Spleen (tissue), 11 donors: Measurements from ENCODE around the gene MTX1. TPM values are rescaled to one million over a fixed set of nuclear protein-coding genes. Genes with fewer than 3 reads are reported as not detected.

Experiments
- DNase-seq: peaks from one replicate; pipeline ENCODE4 v3.0.0-alpha.2; 2020
- H3K27ac ChIP-seq, 8 donors: fragments of 200-600 bp; sonication (generic) in 7 of 8; 1 replicate in 4 of 8; 2 replicates in 4 of 8; pipeline versions ENCODE4 v1.5.0 to v1.8.0; 2016 to 2021; ENCODE audit warnings: inconsistent platforms in 4 of 8, mild to moderate bottlenecking in 4 of 8, moderate library complexity in 1 of 8
- H3K27me3 ChIP-seq, 7 donors: fragments of 200-600 bp; sonication (generic) in 6 of 7; replicated peaks in 1 of 7; 1 replicate in 4 of 7; 2 replicates in 3 of 7; pipeline versions ENCODE4 v1.5.0 to v1.8.0; 2016 to 2021; ENCODE audit warnings: inconsistent platforms in 3 of 7, mild to moderate bottlenecking in 1 of 7
- H3K36me3 ChIP-seq, 6 donors: fragments of 200-600 bp; sonication (generic) in 5 of 6; 1 replicate in 4 of 6; 2 replicates in 2 of 6; pipeline versions ENCODE4 v1.5.0 to v1.8.0; 2016 to 2021; ENCODE audit warnings: inconsistent platforms in 2 of 6
- H3K4me1 ChIP-seq, 6 donors: fragments of 200-600 bp; sonication (generic) in 5 of 6; 1 replicate in 3 of 6; 2 replicates in 3 of 6; pipeline versions ENCODE4 v1.5.0 to v1.8.0; 2016 to 2021; ENCODE audit warnings: inconsistent platforms in 3 of 6
- H3K4me3 ChIP-seq, 8 donors: fragments of 200-600 bp; sonication (generic) in 7 of 8; 1 replicate in 4 of 8; 2 replicates in 4 of 8; pipeline versions ENCODE4 v1.5.0 to v1.8.0; 2016 to 2021; ENCODE audit warnings: inconsistent platforms in 4 of 8, mild to moderate bottlenecking in 4 of 8, moderate library complexity in 2 of 8
- H3K9me3 ChIP-seq, 8 donors: fragments of 200-600 bp; sonication (generic) in 7 of 8; 1 replicate in 4 of 8; 2 replicates in 4 of 8; pipeline versions ENCODE4 v1.5.0 to v1.8.0; 2016 to 2021; ENCODE audit warnings: inconsistent platforms in 4 of 8
- CTCF ChIP-seq, 11 experiments: fragments of 200-600 bp in 7 of 11; fragments of 450-650 bp in 4 of 11; sonication (generic) in 4 of 11; IDR thresholded peaks in 8 of 11; conservative IDR thresholded peaks in 3 of 11; 1 replicate in 7 of 11; 2 replicates in 4 of 11; pipeline versions ENCODE4 v1.4.0 to v1.8.0; 2016 to 2021; ENCODE audit warnings: antibody characterized with exemption in 11 of 11, inconsistent platforms in 4 of 11, mild to moderate bottlenecking in 1 of 11
- POLR2A ChIP-seq, 3 donors: fragments of 450-650 bp; IDR thresholded peaks; one replicate each; pipeline ENCODE4 v1.5.1; 2017; ENCODE audit warnings: antibody characterized with exemption in 3 of 3, mild to moderate bottlenecking in 1 of 3
- POLR2AphosphoS5 ChIP-seq, 3 donors: sonication (generic); formaldehyde crosslinking; IDR thresholded peaks; one replicate each; pipeline ENCODE4 v1.5.1; 2017; ENCODE audit warnings: antibody characterized with exemption in 3 of 3
- WGBS, 5 donors: extraction: QIAGEN DNeasy Blood & Tissue Kit in 3 of 5; methylation state at CpG; one replicate each; pipeline versions ENCODE4 v1.1.5 to v1.1.7; 2013 to 2018; 5-methylcytosine and 5-hydroxymethylcytosine counted together
- intact Hi-C: fragments of 100-400 bp; cut with DNase I; formaldehyde crosslinking; loops from one replicate; pipeline ENCODE4 v1.15.0; 2023; ENCODE audit warnings: low total_unique reads
- polyA plus RNA-seq, 3 donors: library from polyadenylated mRNA; stranded (reverse); fragments of 200-250 nt; gene quantifications; one replicate each; pipeline ENCODE4 v1.2.1, GENCODE V29; 2013
- total RNA-seq, 7 donors: library from RNA; depleted of rRNA in 3 of 7; stranded (reverse); fragments of >200 nt in 3 of 7; fragmentation: NEBNext Ultra II Directional in 4 of 7; extraction: Animal tissue kit (Norgen Biotek cat#: 25700) in 4 of 7; gene quantifications; one replicate each; pipeline versions ENCODE4 v1.1.0 to v1.2.1, GENCODE V29; 2016 to 2021
- donor health status: healthy with polysubstance abuse.
- donor health status: DM: no; HTN: no; CAD: no; lungs with moderate emphysema.
- donor health status: DM: no; HTN: no; CAD: no.
- donor health status: Bipolar disorder and iron deficiency.
- donor health status: healthy.
- donor health status: DM: no; HTN: no; CAD: no.
- donor health status: DM: yes; HTN: yes; CAD: no.

MTX1 gene
- total and polyA plus RNA-seq, 10 donors, result 28.2 to 48.4 (median 38.5) TPM

- peak overlapping the region in 7 of 8 donors; percentile 23 to 79 (median 51) for H3K27ac ChIP-seq
- H3K4me1 ChIP-seq, result peaks cover 16 to 43% (median 28%) of the 10 kb centered on the region in 6 donors
- WGBS, 5 donors, result 11 to 30% (median 12%) methylated on average over 9 to 28 of the region's 28 CpGs
- TF ChIP-seq CTCF (IDR thresholded peaks at IDR 0.05 in 8 of 11, conservative IDR thresholded peaks at IDR 0.05 in 3 of 11) (no peak), POLR2A (IDR thresholded peaks at IDR 0.05) (no peak), POLR2AphosphoS5 (IDR thresholded peaks at IDR 0.05) (no peak)
- intact Hi-C loops, result loop anchor here (5.0 kb wide), 1 partner anchor 342 kb away; no protein-coding TSS in a partner anchor
- peak overlapping the region; percentile 6 to 66 (median 34) for H3K4me3 ChIP-seq
- no peak for DNase-seq
- H3K9me3 ChIP-seq, result no peaks in the 10 kb centered on the region
- no peaks in the 10 kb centered on the region for H3K27me3 ChIP-seq
- peaks cover 0 to 23% (median 3%) of the 10 kb centered on the region in 6 donors for H3K36me3 ChIP-seq
Observed at GRCh38 chr1:155250246-155250632, 41.7 kb downstream of the MTX1 start.

GRCh38 chr1:155250633-155251449 lies 42.3 kb downstream of the MTX1 start:
- intact Hi-C loops, result loop anchor here (5.0 kb wide), 1 partner anchor 341 kb away; no protein-coding TSS in a partner anchor
- H3K4me1 ChIP-seq, result peaks cover 18 to 46% (median 33%) of the 10 kb centered on the region in 6 donors
- no peaks in the 10 kb centered on the region for H3K27me3 ChIP-seq
- TF ChIP-seq POLR2A (IDR thresholded peaks at IDR 0.05) (no peak), POLR2AphosphoS5 (IDR thresholded peaks at IDR 0.05) (peak; percentile 73 to 86 (median 80)), CTCF (IDR thresholded peaks at IDR 0.05 in 8 of 11, conservative IDR thresholded peaks at IDR 0.05 in 3 of 11) (peak; percentile 97 to 100 (median 100))
- H3K27ac ChIP-seq, result peak overlapping the region in 7 of 8 donors; percentile 23 to 79 (median 51)
- peaks cover 0 to 23% (median 3%) of the 10 kb centered on the region in 6 donors for H3K36me3 ChIP-seq
- H3K9me3 ChIP-seq, result no peaks in the 10 kb centered on the region
- 15 to 22% (median 18%) methylated on average over 19 to 23 of the region's 23 CpGs for WGBS, 5 donors
- peak overlapping the region; percentile 6 to 66 (median 34) for H3K4me3 ChIP-seq
- peak; percentile 99 for DNase-seq

DNA sequence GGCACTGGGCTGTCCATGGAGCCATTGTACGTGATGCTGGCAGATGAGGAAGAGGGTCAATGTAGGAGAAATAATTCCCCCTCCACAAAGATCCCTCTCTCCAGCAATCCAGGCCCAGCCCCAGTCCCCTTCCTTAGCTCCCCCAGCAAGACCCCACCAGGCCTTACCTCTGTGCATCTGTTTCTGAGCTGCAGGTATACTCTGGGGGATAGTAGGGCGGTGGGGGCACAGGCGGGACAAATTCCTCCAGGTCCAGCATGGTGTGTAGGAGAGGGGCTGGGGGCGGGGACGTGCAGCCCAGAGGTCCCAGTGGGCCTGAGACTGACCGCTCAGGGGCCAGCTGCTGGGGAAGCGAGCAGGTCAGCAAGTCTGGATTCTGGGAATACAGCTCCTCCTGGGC lies 43.1 kb downstream of the MTX1 start:
- WGBS, 5 donors, result 82 to 95% (median 88%) methylated on average over 4 to 7 of the region's 7 CpGs
- Histone ChIP-seq H3K4me1 (peaks cover 24 to 53% (median 38%) of the 10 kb centered on the region in 6 donors), H3K9me3 (no peaks in the 10 kb centered on the region), H3K4me3 (no peak overlapping the region), H3K27me3 (no peaks in the 10 kb centered on the region), H3K36me3 (peaks cover 0 to 30% (median 5%) of the 10 kb centered on the region in 6 donors), H3K27ac (peak overlapping the region in 3 of 8 donors; percentile 64 to 79 (median 65))
- intact Hi-C loops, result loop anchor here (5.0 kb wide), 1 partner anchor 341 kb away; no protein-coding TSS in a partner anchor
- peak; percentile 71 for DNase-seq
- TF ChIP-seq POLR2AphosphoS5 (IDR thresholded peaks at IDR 0.05) (no peak), CTCF (IDR thresholded peaks at IDR 0.05 in 8 of 11, conservative IDR thresholded peaks at IDR 0.05 in 3 of 11) (no peak), POLR2A (IDR thresholded peaks at IDR 0.05) (no peak)

DNA sequence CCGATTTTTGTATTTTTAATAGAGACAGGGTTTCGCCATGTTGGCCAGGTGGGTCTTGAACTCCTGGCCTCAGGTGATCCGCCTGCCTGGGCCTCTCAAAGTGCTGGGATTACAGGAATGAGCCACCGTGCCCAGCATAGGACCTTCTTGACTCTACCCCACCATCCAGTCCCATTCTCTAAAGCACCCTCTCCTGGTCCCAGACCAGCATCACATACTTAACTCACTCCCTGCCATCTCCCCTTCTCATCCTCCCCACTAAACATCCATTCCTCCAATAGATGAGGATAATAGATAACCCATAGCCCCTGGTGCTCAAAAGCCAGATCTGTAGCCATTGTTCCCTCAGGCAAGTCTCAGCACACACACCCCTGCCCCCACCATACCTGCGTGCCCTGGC lies 44.7 kb downstream of the MTX1 start:
- H3K9me3 ChIP-seq, result no peaks in the 10 kb centered on the region
- intact Hi-C loops, result loop anchor here (5.0 kb wide), 1 partner anchor 339 kb away; no protein-coding TSS in a partner anchor
- H3K4me3 ChIP-seq, result no peak overlapping the region
- peaks cover 24 to 55% (median 39%) of the 10 kb centered on the region in 6 donors for H3K4me1 ChIP-seq
- no peak for TF ChIP-seq POLR2AphosphoS5 (IDR thresholded peaks at IDR 0.05)
- TF ChIP-seq POLR2A (IDR thresholded peaks at IDR 0.05), result no peak
- TF ChIP-seq CTCF (IDR thresholded peaks at IDR 0.05 in 8 of 11, conservative IDR thresholded peaks at IDR 0.05 in 3 of 11), result no peak
- WGBS, 5 donors, result 84 to 94% (median 89%) methylated on average over 5 of the region's 5 CpGs
- H3K27ac ChIP-seq, result no peak overlapping the region
- peak; percentile 30 for DNase-seq
- peaks cover 0 to 33% (median 15%) of the 10 kb centered on the region in 6 donors for H3K36me3 ChIP-seq
- H3K27me3 ChIP-seq, result no peaks in the 10 kb centered on the region
